ENCODE results near the gene CEP85L.

- TF ChIP-seq EZH2 (IDR thresholded peaks at IDR 0.05; ENCODE audit: borderline replicate concordance, low read depth, low read length, severe bottlenecking) (no peak), CTCF (IDR thresholded peaks at IDR 0.05; ENCODE audit: borderline replicate concordance, extremely low read depth, low read length, poor library complexity, severe bottlenecking) (no peak)
Measured at GRCh38 chr6:118579786-118580185, 71.6 kb downstream of the CEP85L start.
